ENCODE results near the gene FAM117A. TPM values are rescaled to one million over a fixed set of nuclear protein-coding genes. Genes with fewer than 3 reads are reported as not detected.

FAM117A gene
- total RNA-seq, 1 experiment from 2014 or later = 26.2 TPM

DNA sequence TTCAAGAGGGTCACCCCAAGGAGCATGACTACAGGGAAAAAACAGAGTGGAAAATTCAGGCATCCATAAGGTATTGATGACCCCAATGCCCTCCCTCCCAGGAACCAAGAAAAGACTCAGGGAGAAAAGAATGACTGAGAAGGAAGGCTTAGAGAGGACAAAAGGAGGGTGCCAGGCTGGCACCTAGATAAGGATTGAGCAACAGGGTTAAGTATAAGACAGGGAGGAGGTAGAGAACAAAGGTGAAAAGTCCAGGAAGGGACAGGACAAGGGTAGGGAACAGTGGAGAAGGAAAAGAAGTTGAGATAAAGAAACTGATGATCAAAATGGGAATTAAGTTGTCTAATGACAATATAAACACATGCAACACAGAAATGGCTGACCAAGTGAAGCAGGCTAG is 58.7 kb downstream of the FAM117A start (continued):
- TF ChIP-seq, protein P1, sequence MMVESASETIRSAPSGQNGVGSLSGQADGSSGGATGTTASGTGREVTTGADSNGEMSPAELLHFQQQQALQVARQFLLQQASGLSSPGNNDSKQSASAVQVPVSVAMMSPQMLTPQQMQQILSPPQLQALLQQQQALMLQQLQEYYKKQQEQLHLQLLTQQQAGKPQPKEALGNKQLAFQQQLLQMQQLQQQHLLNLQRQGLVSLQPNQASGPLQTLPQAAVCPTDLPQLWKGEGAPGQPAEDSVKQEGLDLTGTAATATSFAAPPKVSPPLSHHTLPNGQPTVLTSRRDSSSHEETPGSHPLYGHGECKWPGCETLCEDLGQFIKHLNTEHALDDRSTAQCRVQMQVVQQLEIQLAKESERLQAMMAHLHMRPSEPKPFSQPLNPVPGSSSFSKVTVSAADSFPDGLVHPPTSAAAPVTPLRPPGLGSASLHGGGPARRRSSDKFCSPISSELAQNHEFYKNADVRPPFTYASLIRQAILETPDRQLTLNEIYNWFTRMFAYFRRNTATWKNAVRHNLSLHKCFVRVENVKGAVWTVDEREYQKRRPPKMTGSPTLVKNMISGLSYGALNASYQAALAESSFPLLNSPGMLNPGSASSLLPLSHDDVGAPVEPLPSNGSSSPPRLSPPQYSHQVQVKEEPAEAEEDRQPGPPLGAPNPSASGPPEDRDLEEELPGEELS (CRISPR knock-in tag; IDR thresholded peaks at IDR 0.05) = no peak

DNA sequence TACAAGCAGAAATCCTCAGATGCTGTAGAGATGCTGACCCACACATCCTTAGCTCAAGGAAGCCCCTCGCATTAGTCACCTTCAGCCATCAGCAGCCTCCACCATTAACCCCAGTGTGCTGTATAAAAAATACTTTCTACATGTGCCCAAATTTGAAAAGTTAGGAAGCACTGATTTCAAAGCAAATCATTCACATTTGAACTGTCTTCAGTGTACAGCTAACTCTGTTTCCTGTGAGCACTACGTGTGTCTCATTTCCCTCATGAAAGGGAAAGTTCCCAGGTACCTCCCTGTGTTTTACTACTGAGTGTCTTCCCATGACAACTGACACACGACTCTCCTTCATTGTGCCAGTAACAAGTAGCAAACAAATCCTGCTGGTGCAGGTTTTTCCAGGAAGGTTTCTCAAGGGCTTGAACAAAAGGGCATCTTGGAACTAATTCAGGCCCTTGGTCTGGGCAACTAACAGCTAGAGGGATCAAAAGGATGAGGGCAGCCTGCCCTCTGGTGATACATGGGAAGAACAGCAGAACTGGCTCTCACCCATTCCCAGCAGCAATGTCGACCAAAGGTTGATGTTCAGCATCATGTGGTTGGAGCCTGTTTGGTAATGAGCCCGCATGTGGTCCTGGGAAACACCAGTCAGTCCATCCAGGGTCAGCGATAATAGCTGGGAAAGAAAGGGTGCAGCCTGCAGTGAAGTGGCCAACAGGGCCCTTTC is 60.2 kb downstream of the FAM117A start:
- Mint-ChIP-seq H3K36me3 (peaks cover 36% of the 10 kb centered on the region), H3K9me3 (no peaks in the 10 kb centered on the region), H3K4me1 (peaks cover 11% of the 10 kb centered on the region), H3K4me3 (no peak overlapping the region), H3K27me3 (ENCODE audit: low read depth) (no peaks in the 10 kb centered on the region; the same call in 1 of the 2 replicates), H3K27ac (no peak overlapping the region)
- DNase-seq (ENCODE audit: low spot score) (peak; percentile 25), ATAC-seq (peak; percentile 6; the same call in 1 of the 2 replicates)
- CTCF ChIA-PET = interaction anchor here (1.0 to 1.7 kb wide), 3 partner anchors 136 to 147 kb away, joined by 3 to 8 read pairs (median 5); no protein-coding TSS in a partner anchor
- POLR2A ChIA-PET = no interaction called here
- TF ChIP-seq JUN (CRISPR knock-in tag; IDR thresholded peaks at IDR 0.05) (no peak), MYBL2 (CRISPR knock-in tag; IDR thresholded peaks at IDR 0.05) (no peak)

DNA sequence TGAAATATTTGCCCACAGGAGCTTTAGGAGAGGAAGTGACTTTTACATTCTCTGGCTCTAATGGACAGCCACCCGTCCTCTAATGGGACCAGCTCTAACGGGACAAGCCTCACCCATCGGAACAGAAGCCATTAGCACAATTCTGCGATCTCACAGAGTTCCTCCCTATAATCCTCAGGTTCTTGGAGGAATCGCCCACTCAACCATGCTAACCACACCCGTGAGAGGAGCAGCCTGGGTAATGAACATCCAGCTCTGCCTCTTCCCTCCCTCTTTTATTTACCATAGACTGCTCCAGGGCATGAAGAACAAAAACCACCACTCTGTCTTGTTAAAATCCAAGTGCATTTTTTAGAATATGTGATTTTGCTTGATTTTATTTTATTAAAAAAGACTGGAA is 63.0 kb downstream of the FAM117A start:
- no peaks in the 10 kb centered on the region for H3K27me3 Mint-ChIP-seq (ENCODE audit: low read depth)
- no peak overlapping the region for H3K4me3 Mint-ChIP-seq
- ChIA-PET CTCF (interaction anchor here (1.0 to 10.8 kb wide), 2 partner anchors 126 to 131 kb away, joined by 3 to 99 read pairs; partner anchors contain the start of gene NXPH3), POLR2A (no interaction called here)
- TF ChIP-seq NFATC4 (CRISPR knock-in tag; IDR thresholded peaks at IDR 0.05) (no peak), SOX15 (CRISPR knock-in tag; IDR thresholded peaks at IDR 0.05) (no peak), CREB1 (CRISPR knock-in tag; IDR thresholded peaks at IDR 0.05) (no peak), EMX1 (CRISPR knock-in tag; IDR thresholded peaks at IDR 0.05) (no peak), MYBL2 (CRISPR knock-in tag; IDR thresholded peaks at IDR 0.05) (no peak), NR2C2 (CRISPR knock-in tag; IDR thresholded peaks at IDR 0.05) (no peak), SMAD4 (CRISPR knock-in tag; IDR thresholded peaks at IDR 0.05) (no peak), RORB (CRISPR knock-in tag; IDR thresholded peaks at IDR 0.05) (no peak), KAT7 (CRISPR knock-in tag; IDR thresholded peaks at IDR 0.05; ENCODE audit: borderline replicate concordance) (no peak), GABPB1 (CRISPR knock-in tag; IDR thresholded peaks at IDR 0.05) (no peak)
- TF ChIP-seq, protein P2, sequence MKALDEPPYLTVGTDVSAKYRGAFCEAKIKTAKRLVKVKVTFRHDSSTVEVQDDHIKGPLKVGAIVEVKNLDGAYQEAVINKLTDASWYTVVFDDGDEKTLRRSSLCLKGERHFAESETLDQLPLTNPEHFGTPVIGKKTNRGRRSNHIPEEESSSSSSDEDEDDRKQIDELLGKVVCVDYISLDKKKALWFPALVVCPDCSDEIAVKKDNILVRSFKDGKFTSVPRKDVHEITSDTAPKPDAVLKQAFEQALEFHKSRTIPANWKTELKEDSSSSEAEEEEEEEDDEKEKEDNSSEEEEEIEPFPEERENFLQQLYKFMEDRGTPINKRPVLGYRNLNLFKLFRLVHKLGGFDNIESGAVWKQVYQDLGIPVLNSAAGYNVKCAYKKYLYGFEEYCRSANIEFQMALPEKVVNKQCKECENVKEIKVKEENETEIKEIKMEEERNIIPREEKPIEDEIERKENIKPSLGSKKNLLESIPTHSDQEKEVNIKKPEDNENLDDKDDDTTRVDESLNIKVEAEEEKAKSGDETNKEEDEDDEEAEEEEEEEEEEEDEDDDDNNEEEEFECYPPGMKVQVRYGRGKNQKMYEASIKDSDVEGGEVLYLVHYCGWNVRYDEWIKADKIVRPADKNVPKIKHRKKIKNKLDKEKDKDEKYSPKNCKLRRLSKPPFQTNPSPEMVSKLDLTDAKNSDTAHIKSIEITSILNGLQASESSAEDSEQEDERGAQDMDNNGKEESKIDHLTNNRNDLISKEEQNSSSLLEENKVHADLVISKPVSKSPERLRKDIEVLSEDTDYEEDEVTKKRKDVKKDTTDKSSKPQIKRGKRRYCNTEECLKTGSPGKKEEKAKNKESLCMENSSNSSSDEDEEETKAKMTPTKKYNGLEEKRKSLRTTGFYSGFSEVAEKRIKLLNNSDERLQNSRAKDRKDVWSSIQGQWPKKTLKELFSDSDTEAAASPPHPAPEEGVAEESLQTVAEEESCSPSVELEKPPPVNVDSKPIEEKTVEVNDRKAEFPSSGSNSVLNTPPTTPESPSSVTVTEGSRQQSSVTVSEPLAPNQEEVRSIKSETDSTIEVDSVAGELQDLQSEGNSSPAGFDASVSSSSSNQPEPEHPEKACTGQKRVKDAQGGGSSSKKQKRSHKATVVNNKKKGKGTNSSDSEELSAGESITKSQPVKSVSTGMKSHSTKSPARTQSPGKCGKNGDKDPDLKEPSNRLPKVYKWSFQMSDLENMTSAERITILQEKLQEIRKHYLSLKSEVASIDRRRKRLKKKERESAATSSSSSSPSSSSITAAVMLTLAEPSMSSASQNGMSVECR (CRISPR knock-in tag; IDR thresholded peaks at IDR 0.05; ENCODE audit: borderline replicate concordance) = no peak
- TF ChIP-seq, protein P3, sequence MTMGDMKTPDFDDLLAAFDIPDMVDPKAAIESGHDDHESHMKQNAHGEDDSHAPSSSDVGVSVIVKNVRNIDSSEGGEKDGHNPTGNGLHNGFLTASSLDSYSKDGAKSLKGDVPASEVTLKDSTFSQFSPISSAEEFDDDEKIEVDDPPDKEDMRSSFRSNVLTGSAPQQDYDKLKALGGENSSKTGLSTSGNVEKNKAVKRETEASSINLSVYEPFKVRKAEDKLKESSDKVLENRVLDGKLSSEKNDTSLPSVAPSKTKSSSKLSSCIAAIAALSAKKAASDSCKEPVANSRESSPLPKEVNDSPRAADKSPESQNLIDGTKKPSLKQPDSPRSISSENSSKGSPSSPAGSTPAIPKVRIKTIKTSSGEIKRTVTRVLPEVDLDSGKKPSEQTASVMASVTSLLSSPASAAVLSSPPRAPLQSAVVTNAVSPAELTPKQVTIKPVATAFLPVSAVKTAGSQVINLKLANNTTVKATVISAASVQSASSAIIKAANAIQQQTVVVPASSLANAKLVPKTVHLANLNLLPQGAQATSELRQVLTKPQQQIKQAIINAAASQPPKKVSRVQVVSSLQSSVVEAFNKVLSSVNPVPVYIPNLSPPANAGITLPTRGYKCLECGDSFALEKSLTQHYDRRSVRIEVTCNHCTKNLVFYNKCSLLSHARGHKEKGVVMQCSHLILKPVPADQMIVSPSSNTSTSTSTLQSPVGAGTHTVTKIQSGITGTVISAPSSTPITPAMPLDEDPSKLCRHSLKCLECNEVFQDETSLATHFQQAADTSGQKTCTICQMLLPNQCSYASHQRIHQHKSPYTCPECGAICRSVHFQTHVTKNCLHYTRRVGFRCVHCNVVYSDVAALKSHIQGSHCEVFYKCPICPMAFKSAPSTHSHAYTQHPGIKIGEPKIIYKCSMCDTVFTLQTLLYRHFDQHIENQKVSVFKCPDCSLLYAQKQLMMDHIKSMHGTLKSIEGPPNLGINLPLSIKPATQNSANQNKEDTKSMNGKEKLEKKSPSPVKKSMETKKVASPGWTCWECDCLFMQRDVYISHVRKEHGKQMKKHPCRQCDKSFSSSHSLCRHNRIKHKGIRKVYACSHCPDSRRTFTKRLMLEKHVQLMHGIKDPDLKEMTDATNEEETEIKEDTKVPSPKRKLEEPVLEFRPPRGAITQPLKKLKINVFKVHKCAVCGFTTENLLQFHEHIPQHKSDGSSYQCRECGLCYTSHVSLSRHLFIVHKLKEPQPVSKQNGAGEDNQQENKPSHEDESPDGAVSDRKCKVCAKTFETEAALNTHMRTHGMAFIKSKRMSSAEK (CRISPR knock-in tag; IDR thresholded peaks at IDR 0.05; ENCODE audit: borderline replicate concordance) = no peak
- TF ChIP-seq, protein P4, sequence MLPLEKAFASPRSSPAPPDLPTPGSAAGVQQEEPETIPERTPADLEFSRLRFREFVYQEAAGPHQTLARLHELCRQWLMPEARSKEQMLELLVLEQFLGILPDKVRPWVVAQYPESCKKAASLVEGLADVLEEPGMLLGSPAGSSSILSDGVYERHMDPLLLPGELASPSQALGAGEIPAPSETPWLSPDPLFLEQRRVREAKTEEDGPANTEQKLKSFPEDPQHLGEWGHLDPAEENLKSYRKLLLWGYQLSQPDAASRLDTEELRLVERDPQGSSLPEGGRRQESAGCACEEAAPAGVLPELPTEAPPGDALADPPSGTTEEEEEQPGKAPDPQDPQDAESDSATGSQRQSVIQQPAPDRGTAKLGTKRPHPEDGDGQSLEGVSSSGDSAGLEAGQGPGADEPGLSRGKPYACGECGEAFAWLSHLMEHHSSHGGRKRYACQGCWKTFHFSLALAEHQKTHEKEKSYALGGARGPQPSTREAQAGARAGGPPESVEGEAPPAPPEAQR (CRISPR knock-in tag; IDR thresholded peaks at IDR 0.05) = no peak
- TF ChIP-seq, protein P5, sequence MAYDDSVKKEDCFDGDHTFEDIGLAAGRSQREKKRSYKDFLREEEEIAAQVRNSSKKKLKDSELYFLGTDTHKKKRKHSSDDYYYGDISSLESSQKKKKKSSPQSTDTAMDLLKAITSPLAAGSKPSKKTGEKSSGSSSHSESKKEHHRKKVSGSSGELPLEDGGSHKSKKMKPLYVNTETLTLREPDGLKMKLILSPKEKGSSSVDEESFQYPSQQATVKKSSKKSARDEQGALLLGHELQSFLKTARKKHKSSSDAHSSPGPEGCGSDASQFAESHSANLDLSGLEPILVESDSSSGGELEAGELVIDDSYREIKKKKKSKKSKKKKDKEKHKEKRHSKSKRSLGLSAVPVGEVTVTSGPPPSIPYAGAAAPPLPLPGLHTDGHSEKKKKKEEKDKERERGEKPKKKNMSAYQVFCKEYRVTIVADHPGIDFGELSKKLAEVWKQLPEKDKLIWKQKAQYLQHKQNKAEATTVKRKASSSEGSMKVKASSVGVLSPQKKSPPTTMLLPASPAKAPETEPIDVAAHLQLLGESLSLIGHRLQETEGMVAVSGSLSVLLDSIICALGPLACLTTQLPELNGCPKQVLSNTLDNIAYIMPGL (CRISPR knock-in tag; IDR thresholded peaks at IDR 0.05) = no peak
- peaks cover 36% of the 10 kb centered on the region for H3K36me3 Mint-ChIP-seq
- H3K27ac Mint-ChIP-seq = no peak overlapping the region
- no peak for ATAC-seq
- no peak for DNase-seq (ENCODE audit: low spot score)
- no peaks in the 10 kb centered on the region for H3K9me3 Mint-ChIP-seq
- no peaks in the 10 kb centered on the region for H3K4me1 Mint-ChIP-seq
